Nephron progenitor cell (in vitro differentiated cells): ENCODE results near the gene REM2.
A peak's percentile ranks its signal among the peaks of the same experiment; 100 is the strongest.

ENCODE experiments used
- DNase-seq: peaks from one replicate; pipeline ENCODE4 v3.0.0; 2021
- H3K27ac Mint-ChIP-seq: 2 replicates; pipeline ENCODE4 v1.8.0; 2021; ENCODE audit warnings: mild to moderate bottlenecking, moderate library complexity, mixed read lengths
- H3K27me3 Mint-ChIP-seq: 2 replicates; pipeline ENCODE4 v1.8.0; 2021; ENCODE audit warnings: mild to moderate bottlenecking, low read depth, mixed read lengths; ENCODE audit not compliant: poor library complexity
- H3K36me3 Mint-ChIP-seq: 2 replicates; pipeline ENCODE4 v1.8.0; 2021; ENCODE audit warnings: low read depth, mixed read lengths
- H3K4me1 Mint-ChIP-seq: 2 replicates; pipeline ENCODE4 v1.8.0; 2021; ENCODE audit warnings: mixed read lengths
- H3K4me3 Mint-ChIP-seq: 2 replicates; pipeline ENCODE4 v1.8.0; 2021; ENCODE audit warnings: mild to moderate bottlenecking, moderate library complexity, mixed read lengths
- H3K9me3 Mint-ChIP-seq: 2 replicates; pipeline ENCODE4 v1.8.0; 2021; ENCODE audit warnings: mild to moderate bottlenecking, moderate library complexity, mixed read lengths
- TF ChIP-seq, protein P1 (sequence below): fragments of 200-600 bp; sonication (generic); IDR thresholded peaks from 2 replicates; pipeline ENCODE4 v1.5.0; 2021; ENCODE audit warnings: antibody characterized with exemption

REM2 gene

DNA sequence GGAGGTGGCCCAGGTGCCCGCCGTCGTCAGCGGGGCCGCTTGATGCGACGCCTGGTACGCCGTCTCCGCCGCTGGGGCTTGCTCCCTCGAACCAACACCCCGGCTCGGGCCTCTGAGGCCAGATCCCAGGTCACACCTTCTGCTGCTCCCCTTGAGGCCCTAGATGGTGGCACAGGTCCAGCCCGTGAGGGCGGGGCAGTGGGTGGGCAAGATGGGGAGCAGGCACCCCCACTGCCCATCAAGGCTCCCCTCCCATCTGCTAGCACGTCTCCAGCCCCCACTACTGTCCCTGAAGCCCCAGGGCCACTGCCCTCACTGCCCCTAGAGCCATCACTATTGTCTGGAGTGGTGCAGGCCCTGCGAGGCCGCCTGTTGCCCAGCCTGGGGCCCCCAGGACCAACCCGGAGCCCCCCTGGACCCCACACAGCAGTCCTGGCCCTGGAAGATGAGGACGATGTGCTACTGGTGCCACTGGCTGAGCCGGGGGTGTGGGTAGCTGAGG lies 6.0 kb upstream of the REM2 start:
- no peaks in the 10 kb centered on the region for H3K27me3 Mint-ChIP-seq
- no peak overlapping the region for H3K27ac Mint-ChIP-seq
- H3K36me3 Mint-ChIP-seq = peaks cover 34% of the 10 kb centered on the region
- no peak for DNase-seq
- H3K4me3 Mint-ChIP-seq = no peak overlapping the region
- peaks cover 22% of the 10 kb centered on the region for H3K4me1 Mint-ChIP-seq
- H3K9me3 Mint-ChIP-seq = no peaks in the 10 kb centered on the region
- TF ChIP-seq, protein P1, sequence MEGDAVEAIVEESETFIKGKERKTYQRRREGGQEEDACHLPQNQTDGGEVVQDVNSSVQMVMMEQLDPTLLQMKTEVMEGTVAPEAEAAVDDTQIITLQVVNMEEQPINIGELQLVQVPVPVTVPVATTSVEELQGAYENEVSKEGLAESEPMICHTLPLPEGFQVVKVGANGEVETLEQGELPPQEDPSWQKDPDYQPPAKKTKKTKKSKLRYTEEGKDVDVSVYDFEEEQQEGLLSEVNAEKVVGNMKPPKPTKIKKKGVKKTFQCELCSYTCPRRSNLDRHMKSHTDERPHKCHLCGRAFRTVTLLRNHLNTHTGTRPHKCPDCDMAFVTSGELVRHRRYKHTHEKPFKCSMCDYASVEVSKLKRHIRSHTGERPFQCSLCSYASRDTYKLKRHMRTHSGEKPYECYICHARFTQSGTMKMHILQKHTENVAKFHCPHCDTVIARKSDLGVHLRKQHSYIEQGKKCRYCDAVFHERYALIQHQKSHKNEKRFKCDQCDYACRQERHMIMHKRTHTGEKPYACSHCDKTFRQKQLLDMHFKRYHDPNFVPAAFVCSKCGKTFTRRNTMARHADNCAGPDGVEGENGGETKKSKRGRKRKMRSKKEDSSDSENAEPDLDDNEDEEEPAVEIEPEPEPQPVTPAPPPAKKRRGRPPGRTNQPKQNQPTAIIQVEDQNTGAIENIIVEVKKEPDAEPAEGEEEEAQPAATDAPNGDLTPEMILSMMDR = no peak

DNA sequence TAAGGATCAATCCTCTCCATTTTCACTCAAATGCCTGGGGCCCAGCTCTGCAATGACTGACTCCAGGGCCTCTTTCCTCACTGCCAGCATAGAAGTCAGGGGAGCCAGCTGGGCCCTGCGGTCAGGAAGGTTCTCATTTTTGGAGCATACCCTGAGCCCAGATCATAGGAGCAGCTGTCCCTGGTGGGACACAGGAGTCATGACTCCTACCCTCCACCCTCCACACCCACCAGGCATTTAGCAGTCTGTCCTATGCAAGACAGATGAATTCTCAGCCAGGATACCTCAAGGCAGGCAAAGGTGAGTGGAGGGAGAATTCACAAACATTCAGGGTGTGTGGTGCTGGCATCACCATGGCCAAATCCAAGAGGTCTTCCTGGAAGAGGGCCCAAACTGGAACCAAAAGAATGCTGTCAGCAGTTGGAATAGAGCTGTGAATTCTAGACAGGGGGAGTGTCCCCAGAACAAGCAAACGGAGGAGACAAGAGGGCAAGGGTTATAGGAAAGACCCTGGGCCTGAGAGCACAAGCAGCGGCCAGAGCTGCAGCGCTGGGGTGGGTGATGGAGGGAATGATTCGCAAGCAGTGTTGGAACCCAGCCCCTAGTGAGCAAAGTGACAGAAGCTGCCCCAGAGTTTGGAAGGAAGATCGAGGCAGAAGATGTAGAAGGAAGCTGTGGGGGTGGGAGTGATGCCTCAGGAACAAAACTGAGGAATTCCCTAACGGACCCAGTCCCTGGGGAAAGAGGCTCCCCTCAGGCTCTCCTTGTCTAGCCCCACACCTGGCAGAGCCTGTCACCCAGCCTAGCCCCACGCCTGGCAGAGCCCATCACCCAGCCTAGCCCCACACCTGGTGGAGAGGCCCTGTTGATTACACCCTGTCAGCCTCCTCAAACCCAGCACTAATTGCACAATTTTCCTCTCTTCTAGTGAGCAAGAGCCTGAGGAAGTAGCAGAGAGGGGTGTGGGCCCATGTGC lies 4.5 kb upstream of the REM2 start:
- Mint-ChIP-seq H3K27ac (peak overlapping the region; percentile 44), H3K4me1 (peaks cover 30% of the 10 kb centered on the region), H3K27me3 (no peaks in the 10 kb centered on the region), H3K4me3 (no peak overlapping the region), H3K9me3 (no peaks in the 10 kb centered on the region), H3K36me3 (peaks cover 29% of the 10 kb centered on the region)
- DNase-seq = no peak
- TF ChIP-seq, protein P1 = no peak

DNA sequence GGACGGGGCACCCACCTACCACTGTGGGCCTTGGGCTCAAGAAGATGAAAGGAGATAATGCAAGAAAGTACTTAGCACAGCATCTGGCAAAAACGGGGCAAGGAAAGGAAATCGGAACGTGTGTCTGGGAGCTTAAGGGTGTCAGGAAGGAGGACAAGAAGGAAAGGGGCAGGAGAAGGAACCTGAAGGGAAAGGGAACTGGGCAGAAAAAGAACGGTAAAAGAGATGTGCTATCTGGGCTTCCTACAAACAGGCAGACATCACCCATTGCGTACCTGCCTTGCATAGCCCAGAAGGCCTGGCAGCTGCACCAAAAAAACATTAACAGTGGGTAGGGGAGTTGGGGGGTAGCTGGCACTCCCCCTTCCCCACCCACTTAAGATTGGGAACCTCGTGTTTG lies 958 bp upstream of the REM2 start:
- peak overlapping the region; percentile 99 for H3K27ac Mint-ChIP-seq
- H3K4me1 Mint-ChIP-seq = peaks cover 62% of the 10 kb centered on the region
- H3K4me3 Mint-ChIP-seq = peak overlapping the region; percentile 33
- peaks cover 13% of the 10 kb centered on the region for H3K36me3 Mint-ChIP-seq
- no peak for DNase-seq
- H3K27me3 Mint-ChIP-seq = peaks cover 4% of the 10 kb centered on the region
- no peaks in the 10 kb centered on the region for H3K9me3 Mint-ChIP-seq
- TF ChIP-seq, protein P1 = no peak

DNA sequence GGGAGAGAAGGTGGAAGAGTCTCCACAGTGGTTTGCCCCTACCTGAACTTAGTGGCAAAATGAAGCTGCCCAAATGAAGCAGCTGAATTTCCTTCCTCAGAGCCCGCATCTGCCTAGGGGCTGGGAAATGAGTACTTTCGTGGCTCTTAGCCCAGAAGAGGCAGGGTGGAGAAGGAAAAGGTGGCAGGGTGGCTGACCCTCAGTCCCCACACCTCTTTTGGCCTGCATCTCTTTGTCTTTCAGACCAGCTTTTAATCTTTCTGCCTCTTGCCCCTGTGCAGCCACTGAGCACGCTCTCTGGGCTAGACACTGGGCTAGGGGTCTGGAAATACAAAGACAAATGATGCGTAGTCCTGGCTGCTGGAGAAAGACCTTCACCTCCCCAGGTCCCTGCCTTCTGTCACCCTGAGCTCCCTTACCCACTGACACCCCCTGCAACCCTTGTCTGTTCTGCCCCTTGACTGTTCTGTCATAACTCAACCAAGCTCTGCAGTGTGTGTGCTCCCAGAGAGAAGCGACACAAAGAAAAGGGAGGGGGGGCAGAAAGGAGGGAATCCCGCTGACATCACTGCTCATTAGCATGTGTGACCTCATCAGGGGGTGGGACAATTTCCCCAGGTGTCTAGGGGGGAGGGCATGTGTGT lies 371 bp upstream of the REM2 start:
- Mint-ChIP-seq H3K27ac (peak overlapping the region; percentile 99), H3K4me3 (peak overlapping the region; percentile 94), H3K4me1 (peaks cover 67% of the 10 kb centered on the region), H3K27me3 (peaks cover 4% of the 10 kb centered on the region), H3K36me3 (peaks cover 11% of the 10 kb centered on the region), H3K9me3 (no peaks in the 10 kb centered on the region)
- TF ChIP-seq, protein P1 = no peak
- peak; percentile 68 for DNase-seq

DNA sequence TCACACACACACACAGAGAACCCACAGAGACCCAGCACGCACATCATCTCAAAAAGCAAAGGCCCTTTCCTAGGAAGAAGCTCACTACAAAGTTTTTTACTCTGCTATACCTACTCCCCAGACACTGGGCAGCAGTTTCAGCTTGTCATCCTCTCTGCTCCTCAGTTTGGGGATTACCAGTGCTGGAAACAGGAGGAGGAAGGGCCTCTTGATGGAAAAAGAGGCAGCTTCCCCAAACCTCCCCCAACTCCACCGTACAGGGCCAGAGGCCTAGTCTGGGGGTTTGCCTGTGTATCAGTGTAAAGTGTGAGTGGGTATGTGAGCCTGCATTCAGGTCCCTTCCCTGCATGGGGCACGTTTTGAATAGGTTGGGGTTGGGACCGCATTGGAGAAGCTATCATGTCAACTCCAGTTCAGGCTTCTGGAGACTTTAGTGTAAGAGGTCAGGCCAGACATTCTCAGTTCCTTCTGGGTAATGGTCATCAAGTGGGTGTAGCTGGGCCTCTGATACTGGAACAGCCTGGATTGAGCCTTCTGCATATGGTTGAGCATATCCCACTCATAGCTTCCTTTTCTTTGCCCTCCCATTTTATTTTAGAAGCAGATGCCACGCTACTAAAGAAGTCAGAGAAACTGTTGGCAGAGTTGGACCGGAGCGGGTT lies 1.2 kb downstream of the REM2 start:
- Mint-ChIP-seq H3K27me3 (peaks cover 4% of the 10 kb centered on the region), H3K36me3 (no peaks in the 10 kb centered on the region), H3K9me3 (no peaks in the 10 kb centered on the region), H3K4me3 (peak overlapping the region; percentile 94), H3K4me1 (peaks cover 68% of the 10 kb centered on the region), H3K27ac (peak overlapping the region; percentile 91)
- DNase-seq = no peak
- TF ChIP-seq, protein P1 = no peak
